Mesendoderm (in vitro differentiated cells): ENCODE results near the gene FES.

Experiments used
- DNase-seq: peaks from one replicate; pipeline ENCODE4 v3.0.0; 2013
- H2AK5ac ChIP-seq: 2 replicates; pipeline ENCODE4 v1.6.1; 2013; ENCODE audit warnings: low read length, inconsistent platforms
- H2BK120ac ChIP-seq: 2 replicates; pipeline ENCODE4 v1.6.1; 2013; ENCODE audit warnings: low read depth, mild to moderate bottlenecking, low read length, moderate library complexity, mixed read lengths
- H2BK15ac ChIP-seq: replicated peaks from 2 replicates; pipeline ENCODE4 v1.6.1; 2013; ENCODE audit warnings: low read depth, mild to moderate bottlenecking, moderate library complexity
- H2BK5ac ChIP-seq: 2 replicates; pipeline ENCODE4 v1.6.1; 2013; ENCODE audit warnings: low read length, inconsistent platforms
- H3K18ac ChIP-seq: 2 replicates; pipeline ENCODE4 v1.6.1; 2013; ENCODE audit warnings: mild to moderate bottlenecking, low read length, mixed read lengths
- H3K23ac ChIP-seq: one replicate; pipeline ENCODE4 v1.6.1; 2013; ENCODE audit warnings: low read length
- H3K27ac ChIP-seq: 2 replicates; pipeline ENCODE4 v1.5.1; 2013; ENCODE audit warnings: low read depth, mild to moderate bottlenecking, inconsistent platforms, low read length, moderate library complexity
- H3K27me3 ChIP-seq: 2 replicates; pipeline ENCODE4 v1.6.1; 2013; ENCODE audit warnings: low read length, control low read depth, mild to moderate bottlenecking, inconsistent platforms; ENCODE audit not compliant: insufficient read depth, poor library complexity
- H3K36me3 ChIP-seq: 2 replicates; pipeline ENCODE4 v1.6.1; 2013; ENCODE audit warnings: low read length, inconsistent platforms; ENCODE audit not compliant: control insufficient read depth, insufficient read depth
- H3K4ac ChIP-seq: one replicate; pipeline ENCODE4 v1.6.1; 2013; ENCODE audit warnings: low read depth, mild to moderate bottlenecking, low read length, moderate library complexity
- H3K4me1 ChIP-seq: 2 replicates; pipeline ENCODE4 v1.6.1; 2013; ENCODE audit warnings: low read depth, low read length, inconsistent platforms; ENCODE audit not compliant: control insufficient read depth
- H3K4me2 ChIP-seq: 2 replicates; pipeline ENCODE4 v1.6.1; 2013; ENCODE audit warnings: low read length
- H3K4me3 ChIP-seq: 2 replicates; pipeline ENCODE4 v1.5.1; 2013; ENCODE audit warnings: mild to moderate bottlenecking, low read length
- H3K56ac ChIP-seq: one replicate; pipeline ENCODE4 v1.6.1; 2013; ENCODE audit warnings: low read length
- H3K79me1 ChIP-seq: 2 replicates; pipeline ENCODE4 v1.6.1; 2013; ENCODE audit warnings: low read length, inconsistent platforms
- H3K79me2 ChIP-seq: 2 replicates; pipeline ENCODE4 v1.6.1; 2013; ENCODE audit warnings: mild to moderate bottlenecking, low read length; ENCODE audit not compliant: control insufficient read depth, insufficient read depth
- H3K9ac ChIP-seq: 2 replicates; pipeline ENCODE4 v1.6.1; 2013; ENCODE audit warnings: low read length, inconsistent platforms
- H4K5ac ChIP-seq: one replicate; pipeline ENCODE4 v1.6.1; 2013; ENCODE audit warnings: low read length
- H4K8ac ChIP-seq: one replicate; pipeline ENCODE4 v1.6.1; 2013; ENCODE audit warnings: low read depth, mild to moderate bottlenecking, control low read depth, low read length, moderate library complexity
- WGBS: extraction: QIAGEN DNeasy Blood & Tissue Kit; methylation state at CpG from one replicate; pipeline ENCODE4 v1.1.7; 2013; ENCODE audit warnings: low lambda C conversion rate, missing lambda C conversion rate; ENCODE audit not compliant: insufficient coverage; ENCODE audit errors: extremely low coverage; 5-methylcytosine and 5-hydroxymethylcytosine counted together

FES gene

DNA sequence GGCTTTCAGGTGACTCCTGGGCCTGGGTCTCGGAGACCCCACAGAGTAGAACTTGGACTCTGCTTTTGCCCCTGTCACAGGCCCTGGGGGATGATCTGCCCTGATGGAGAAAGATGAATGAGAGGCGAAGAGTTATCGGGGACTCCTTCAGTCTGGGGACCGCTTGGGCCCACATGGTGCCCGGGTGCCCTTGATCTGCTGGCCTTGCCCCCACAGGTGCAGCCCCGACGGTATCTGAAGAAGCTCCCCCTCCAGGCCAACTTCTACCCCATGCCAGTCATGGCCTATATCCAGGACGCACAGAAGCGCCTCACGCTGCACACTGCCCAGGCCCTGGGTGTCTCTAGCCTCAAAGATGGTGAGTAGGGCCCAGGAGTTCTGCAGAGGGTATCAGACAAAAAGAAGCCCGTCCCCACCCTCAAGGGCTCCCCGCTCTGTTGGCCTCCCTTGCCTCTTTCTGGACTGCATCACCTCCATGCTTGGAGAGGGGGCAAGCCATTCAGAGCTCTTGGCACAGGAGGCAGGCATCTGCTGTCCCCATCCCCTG lies 29.2 kb downstream of the FES start:
- no peaks in the 10 kb centered on the region for H3K27me3 ChIP-seq
- DNase-seq, result no peak
- WGBS, result no CpG with 5 or more reads among the region's 12 CpGs

DNA sequence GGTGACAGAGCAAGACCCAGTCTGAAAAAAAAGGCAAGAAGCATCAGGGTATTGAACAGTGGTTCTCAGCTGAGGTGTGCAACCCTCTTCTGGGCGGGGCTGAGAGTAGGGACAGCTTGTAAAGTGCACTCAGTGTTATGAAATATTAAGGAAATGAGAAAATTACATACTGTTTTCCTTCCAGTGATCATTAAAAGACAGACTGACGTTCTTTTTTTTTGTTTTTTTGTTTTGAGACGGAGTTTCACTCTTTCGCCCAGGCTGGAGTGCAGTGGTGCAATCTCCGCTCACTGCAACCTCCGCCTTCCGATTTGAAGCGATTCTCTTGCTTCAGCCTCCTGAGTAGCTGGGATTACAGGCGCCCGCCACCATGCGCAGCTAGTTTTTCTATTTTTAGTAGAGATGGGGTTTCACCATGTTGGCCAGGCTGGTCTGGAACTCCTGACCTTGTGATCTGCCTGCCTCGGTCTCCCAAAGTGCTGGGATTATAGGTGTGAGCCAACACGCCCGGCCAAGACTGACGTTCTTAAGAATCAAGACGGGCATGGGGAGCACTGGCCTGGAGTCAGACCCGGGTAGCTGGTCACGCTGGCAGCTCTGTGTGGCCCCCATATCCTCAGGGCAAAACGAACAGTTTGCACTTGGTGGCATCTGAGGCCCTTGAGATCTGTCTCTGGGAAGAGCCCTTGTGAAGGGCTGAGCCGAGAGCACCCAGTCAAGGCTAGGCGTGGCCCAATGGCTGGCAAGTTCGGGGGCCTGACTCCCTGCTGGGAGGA lies 30.2 kb downstream of the FES start:
- no peaks in the 10 kb centered on the region for H3K79me2 ChIP-seq
- H3K79me1 ChIP-seq, result no peaks in the 10 kb centered on the region
- no peak overlapping the region for H2AK5ac ChIP-seq
- H4K5ac ChIP-seq, result no peak overlapping the region
- no CpG with 5 or more reads among the region's 22 CpGs for WGBS
- H2BK5ac ChIP-seq, result no peak overlapping the region
- H3K4me2 ChIP-seq, result no peak overlapping the region
- H4K8ac ChIP-seq, result no peak overlapping the region
- H3K27me3 ChIP-seq, result no peaks in the 10 kb centered on the region
- H3K36me3 ChIP-seq, result no peaks in the 10 kb centered on the region
- H2BK15ac ChIP-seq, result no peak overlapping the region
- no peak overlapping the region for H3K18ac ChIP-seq
- no peak overlapping the region for H3K9ac ChIP-seq
- no peak overlapping the region for H3K4ac ChIP-seq
- DNase-seq, result no peak
- no peak overlapping the region for H3K4me3 ChIP-seq
- H3K56ac ChIP-seq, result no peak overlapping the region
- no peak overlapping the region for H3K27ac ChIP-seq
- no peak overlapping the region for H3K23ac ChIP-seq
- no peaks in the 10 kb centered on the region for H3K4me1 ChIP-seq
- H2BK120ac ChIP-seq, result no peak overlapping the region

More for the DNA sequence above, 29.2 kb downstream of the FES start:
- Histone ChIP-seq H2BK5ac (no peak overlapping the region), H3K27ac (no peak overlapping the region), H3K79me1 (no peaks in the 10 kb centered on the region), H3K9ac (no peak overlapping the region), H3K56ac (no peak overlapping the region), H3K4me3 (no peak overlapping the region), H2AK5ac (no peak overlapping the region), H2BK15ac (no peak overlapping the region), H4K5ac (no peak overlapping the region), H4K8ac (no peak overlapping the region), H3K18ac (no peak overlapping the region), H3K79me2 (no peaks in the 10 kb centered on the region), H3K4me2 (no peak overlapping the region), H3K4me1 (no peaks in the 10 kb centered on the region), H3K4ac (no peak overlapping the region), H3K36me3 (no peaks in the 10 kb centered on the region), H2BK120ac (no peak overlapping the region), H3K23ac (no peak overlapping the region)

DNA sequence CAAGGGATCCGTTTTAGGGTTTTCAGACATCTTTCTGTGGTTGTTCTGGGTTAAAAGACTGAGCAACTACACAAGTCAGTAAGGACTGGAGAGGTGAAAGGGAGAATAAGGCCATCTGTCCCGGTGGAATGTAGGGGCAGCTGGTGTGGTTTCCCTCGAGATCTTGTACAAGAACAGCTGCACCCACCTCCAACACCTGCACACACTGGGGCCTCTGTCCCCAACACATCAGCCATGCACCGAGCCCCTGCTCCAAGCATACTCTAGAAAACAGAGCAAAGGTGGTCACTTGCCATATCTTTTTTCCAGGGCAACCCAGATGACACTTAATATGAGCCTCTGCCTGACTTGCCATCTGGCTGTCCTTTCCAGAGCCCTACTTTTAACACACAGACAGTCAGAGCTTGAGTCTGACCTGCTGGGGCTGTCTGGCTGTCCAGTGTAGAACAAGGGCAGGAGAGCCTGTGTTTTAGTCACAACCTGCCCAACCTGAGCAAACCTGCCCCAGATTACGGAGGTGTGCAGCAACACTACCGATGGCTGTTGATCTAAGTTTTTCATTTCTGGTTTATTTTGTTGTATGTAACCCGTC lies 31.0 kb downstream of the FES start:
- Histone ChIP-seq H4K5ac (no peak overlapping the region), H2BK120ac (no peak overlapping the region), H2BK15ac (no peak overlapping the region), H3K4me1 (no peaks in the 10 kb centered on the region), H3K27me3 (no peaks in the 10 kb centered on the region), H3K4me2 (no peak overlapping the region), H3K4me3 (no peak overlapping the region), H2BK5ac (no peak overlapping the region), H3K9ac (no peak overlapping the region), H3K36me3 (no peaks in the 10 kb centered on the region), H4K8ac (no peak overlapping the region), H3K79me1 (no peaks in the 10 kb centered on the region), H3K4ac (no peak overlapping the region), H3K23ac (no peak overlapping the region), H3K56ac (no peak overlapping the region), H3K27ac (no peak overlapping the region), H3K79me2 (no peaks in the 10 kb centered on the region), H2AK5ac (no peak overlapping the region), H3K18ac (no peak overlapping the region)
- WGBS, result no CpG with 5 or more reads among the region's 7 CpGs
- DNase-seq, result no peak

DNA sequence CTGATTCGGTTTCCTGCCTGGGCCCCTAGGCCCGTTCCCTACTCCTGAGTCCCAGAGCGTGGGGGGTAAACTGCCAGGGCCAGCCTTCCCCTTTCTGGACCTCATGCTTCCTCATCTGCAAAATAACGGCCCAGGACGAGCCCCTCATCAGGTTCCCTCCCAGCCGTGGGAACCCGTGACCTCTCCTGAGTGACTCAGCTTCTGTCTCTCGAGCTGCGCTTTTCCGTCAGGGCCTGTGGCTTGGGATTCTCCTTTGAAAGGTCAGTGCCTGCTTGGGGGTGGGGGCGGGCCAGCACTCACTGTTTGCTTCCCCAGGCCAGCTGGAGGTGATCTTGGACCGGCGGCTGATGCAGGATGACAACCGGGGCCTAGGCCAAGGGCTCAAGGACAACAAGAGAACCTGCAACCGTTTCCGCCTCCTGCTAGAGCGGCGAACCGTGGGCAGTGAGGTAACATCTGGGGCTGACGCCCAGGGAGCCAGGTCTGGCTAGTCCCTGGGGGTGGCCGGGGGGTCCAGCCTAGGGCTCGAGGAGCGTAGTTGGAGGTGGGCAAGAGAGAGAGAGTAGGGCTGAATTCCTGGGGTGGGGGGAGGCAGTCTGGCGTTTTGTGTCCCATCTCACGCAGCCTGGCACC lies 31.6 kb downstream of the FES start:
- no peak overlapping the region for H3K23ac ChIP-seq
- H2BK15ac ChIP-seq, result no peak overlapping the region
- H3K4ac ChIP-seq, result no peak overlapping the region
- no peak overlapping the region for H2BK5ac ChIP-seq
- no peak overlapping the region for H4K8ac ChIP-seq
- H3K4me2 ChIP-seq, result no peak overlapping the region
- DNase-seq, result peak; percentile 28
- H3K27me3 ChIP-seq, result no peaks in the 10 kb centered on the region
- WGBS, result no CpG with 5 or more reads among the region's 25 CpGs
- H3K4me3 ChIP-seq, result no peak overlapping the region
- no peak overlapping the region for H2AK5ac ChIP-seq
- H3K79me2 ChIP-seq, result no peaks in the 10 kb centered on the region
- no peak overlapping the region for H3K18ac ChIP-seq
- H3K4me1 ChIP-seq, result no peaks in the 10 kb centered on the region
- H3K36me3 ChIP-seq, result no peaks in the 10 kb centered on the region
- no peak overlapping the region for H2BK120ac ChIP-seq
- no peak overlapping the region for H3K56ac ChIP-seq
- H4K5ac ChIP-seq, result no peak overlapping the region
- no peak overlapping the region for H3K27ac ChIP-seq
- no peak overlapping the region for H3K9ac ChIP-seq
- H3K79me1 ChIP-seq, result no peaks in the 10 kb centered on the region

DNA sequence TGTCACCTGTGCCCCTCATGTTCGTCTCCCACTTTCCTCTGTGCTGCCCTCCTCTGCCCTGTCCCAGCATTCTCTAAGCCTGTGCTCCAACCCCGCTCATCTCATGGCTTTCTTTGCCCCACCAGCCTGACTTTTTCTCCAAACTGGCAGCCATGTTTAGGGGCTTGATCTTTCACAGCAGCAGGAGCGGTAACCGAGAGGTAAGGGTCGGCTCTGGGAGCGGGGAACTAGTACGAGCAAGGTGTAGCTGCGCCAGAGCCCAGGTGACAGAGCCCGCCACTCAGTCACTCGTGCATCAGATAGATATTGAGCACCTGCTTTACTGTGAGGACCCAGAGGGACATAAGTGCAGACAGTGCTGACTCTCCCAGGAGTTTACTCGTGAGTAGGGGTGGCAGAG lies 32.2 kb downstream of the FES start:
- no peak overlapping the region for H3K9ac ChIP-seq
- WGBS, result no CpG with 5 or more reads among the region's 11 CpGs
- H2BK5ac ChIP-seq, result no peak overlapping the region
- no peak overlapping the region for H3K23ac ChIP-seq
- H2BK120ac ChIP-seq, result no peak overlapping the region
- no peaks in the 10 kb centered on the region for H3K4me1 ChIP-seq
- no peak overlapping the region for H3K27ac ChIP-seq
- no peaks in the 10 kb centered on the region for H3K79me1 ChIP-seq
- H3K36me3 ChIP-seq, result no peaks in the 10 kb centered on the region
- no peaks in the 10 kb centered on the region for H3K79me2 ChIP-seq
- DNase-seq, result no peak
- H3K18ac ChIP-seq, result no peak overlapping the region
- no peak overlapping the region for H2BK15ac ChIP-seq
- no peak overlapping the region for H2AK5ac ChIP-seq
- no peak overlapping the region for H3K4me3 ChIP-seq
- H3K4me2 ChIP-seq, result no peak overlapping the region
- H4K8ac ChIP-seq, result no peak overlapping the region
- H3K27me3 ChIP-seq, result no peaks in the 10 kb centered on the region
- no peak overlapping the region for H4K5ac ChIP-seq
- no peak overlapping the region for H3K56ac ChIP-seq
- no peak overlapping the region for H3K4ac ChIP-seq
